Cardiac fibroblast (primary cell): ENCODE results near the gene PTPRN2.

Experiments
- DNase-seq, 2 donors: peaks; one replicate each; pipeline versions ENCODE4 v3.0.0 to v3.0.0-alpha.2; 2010; ENCODE audit warnings: low read depth in 2 of 2
- H3K4me3 ChIP-seq, 2 donors: replicated peaks in 1 of 2; 1 replicate in 1 of 2; 2 replicates in 1 of 2; pipeline ENCODE4 v1.5.1; 2011; ENCODE audit warnings: low read depth in 2 of 2, low read length in 2 of 2, mild to moderate bottlenecking in 2 of 2, moderate library complexity in 1 of 2
- TF ChIP-seq, protein P1 (sequence below): IDR thresholded peaks from one replicate; pipeline ENCODE4 v1.5.1; 2011; ENCODE audit warnings: low read depth, mild to moderate bottlenecking, low read length, inconsistent platforms

The PTPRN2 gene

DNA sequence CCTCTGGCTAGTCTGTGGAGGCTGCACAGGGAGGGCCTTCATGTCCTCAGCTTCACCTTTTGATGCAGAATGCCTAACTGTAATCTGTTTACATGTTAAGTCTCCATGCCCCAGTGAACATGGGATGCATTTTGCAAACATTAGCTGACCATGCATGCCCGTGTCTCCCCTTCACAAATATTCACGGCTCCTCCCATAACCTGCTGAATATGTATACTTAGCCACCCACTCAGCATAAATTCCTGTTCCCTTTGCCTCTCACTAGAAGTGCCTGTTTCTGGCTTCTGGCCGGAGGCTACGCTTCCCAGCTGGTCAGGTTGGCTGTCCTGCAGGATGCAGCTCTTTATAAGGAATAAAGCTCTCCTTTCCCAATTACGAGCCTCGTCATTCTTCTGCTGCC is 698.1 kb downstream of the PTPRN2 start:
- no peak for DNase-seq
- no peak overlapping the region for H3K4me3 ChIP-seq
- TF ChIP-seq, protein P1, sequence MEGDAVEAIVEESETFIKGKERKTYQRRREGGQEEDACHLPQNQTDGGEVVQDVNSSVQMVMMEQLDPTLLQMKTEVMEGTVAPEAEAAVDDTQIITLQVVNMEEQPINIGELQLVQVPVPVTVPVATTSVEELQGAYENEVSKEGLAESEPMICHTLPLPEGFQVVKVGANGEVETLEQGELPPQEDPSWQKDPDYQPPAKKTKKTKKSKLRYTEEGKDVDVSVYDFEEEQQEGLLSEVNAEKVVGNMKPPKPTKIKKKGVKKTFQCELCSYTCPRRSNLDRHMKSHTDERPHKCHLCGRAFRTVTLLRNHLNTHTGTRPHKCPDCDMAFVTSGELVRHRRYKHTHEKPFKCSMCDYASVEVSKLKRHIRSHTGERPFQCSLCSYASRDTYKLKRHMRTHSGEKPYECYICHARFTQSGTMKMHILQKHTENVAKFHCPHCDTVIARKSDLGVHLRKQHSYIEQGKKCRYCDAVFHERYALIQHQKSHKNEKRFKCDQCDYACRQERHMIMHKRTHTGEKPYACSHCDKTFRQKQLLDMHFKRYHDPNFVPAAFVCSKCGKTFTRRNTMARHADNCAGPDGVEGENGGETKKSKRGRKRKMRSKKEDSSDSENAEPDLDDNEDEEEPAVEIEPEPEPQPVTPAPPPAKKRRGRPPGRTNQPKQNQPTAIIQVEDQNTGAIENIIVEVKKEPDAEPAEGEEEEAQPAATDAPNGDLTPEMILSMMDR, result no peak

DNA sequence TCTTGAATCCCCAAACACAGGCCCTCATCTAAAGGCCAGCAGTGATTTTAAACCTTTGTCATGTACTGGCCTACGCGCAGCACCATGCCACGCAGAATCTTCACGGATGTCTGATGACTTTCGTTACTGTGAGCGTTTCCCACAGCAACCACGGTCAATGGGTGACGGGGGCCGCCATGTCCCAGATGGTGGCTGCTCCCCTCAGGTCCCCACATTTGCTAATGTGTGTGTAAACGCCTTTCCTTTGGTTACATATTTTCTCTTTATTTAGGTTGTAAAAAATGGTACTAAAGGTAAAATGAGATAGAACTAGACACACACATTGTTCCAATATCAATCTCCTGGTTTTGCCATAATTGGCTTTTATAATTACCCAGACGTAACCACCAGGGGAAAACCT is 699.0 kb downstream of the PTPRN2 start:
- no peak overlapping the region for H3K4me3 ChIP-seq
- TF ChIP-seq, protein P1, result no peak
- DNase-seq, result no peak

DNA sequence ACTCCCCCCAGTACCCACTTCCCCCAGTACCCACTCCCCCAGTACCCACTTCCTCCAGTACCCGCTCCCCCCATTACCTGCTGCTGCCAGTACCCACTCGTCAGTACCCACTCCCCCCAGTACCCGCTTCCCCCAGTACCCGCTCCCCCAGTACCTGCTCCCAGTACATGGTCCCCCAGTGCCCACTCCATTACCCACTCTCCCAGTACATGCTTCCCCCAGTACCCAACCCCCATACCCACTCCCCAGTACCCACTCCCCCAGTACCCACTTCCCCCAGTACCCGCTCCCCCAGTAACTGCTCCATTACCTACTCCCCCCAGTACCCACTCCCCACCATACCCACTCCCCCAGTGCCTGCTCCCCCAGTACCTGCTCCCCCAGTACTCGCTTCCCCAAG is 700.2 kb downstream of the PTPRN2 start:
- no peak for DNase-seq
- TF ChIP-seq, protein P1, result no peak
- H3K4me3 ChIP-seq, result no peak overlapping the region

DNA sequence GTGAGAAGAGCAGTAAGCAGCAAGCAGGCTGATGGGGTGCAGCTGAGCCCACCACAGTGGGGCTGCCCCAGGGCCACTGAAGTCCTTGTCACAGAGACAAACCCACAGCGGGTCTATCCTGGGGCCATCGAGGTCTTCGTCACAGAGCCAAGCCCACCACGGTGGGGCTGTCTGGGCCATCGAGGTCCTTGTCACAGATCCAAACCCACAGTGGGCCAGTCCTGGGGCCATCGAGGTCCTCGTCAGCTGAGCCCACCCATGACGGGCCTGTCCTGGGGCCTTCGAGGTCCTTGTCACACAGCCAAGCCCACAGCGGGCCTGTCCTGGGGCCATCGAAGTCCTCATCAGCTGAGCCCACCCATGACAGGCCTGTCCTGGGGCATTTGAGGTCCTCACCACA is 700.9 kb downstream of the PTPRN2 start:
- no peak overlapping the region for H3K4me3 ChIP-seq
- TF ChIP-seq, protein P1, result no peak
- DNase-seq, result no peak

DNA sequence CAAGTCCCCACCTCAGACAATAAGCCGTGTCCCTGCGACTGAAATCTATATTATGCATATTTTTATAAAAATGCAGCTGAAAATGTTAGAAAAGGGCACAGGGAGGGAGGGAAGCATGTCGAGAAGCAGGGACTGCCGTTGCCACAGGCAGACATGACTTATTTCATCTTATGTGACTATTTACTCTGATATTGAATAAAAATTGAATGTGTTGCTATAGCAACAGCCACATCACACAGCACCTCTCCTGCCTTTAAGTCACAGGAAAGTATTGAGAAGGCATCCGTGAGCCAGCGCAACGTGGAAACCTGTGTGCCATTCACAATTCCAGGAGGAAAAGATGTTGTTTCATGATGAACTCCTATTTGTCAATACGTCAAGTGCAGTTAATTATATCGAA is 701.4 kb downstream of the PTPRN2 start:
- H3K4me3 ChIP-seq, result no peak overlapping the region
- TF ChIP-seq, protein P1, result no peak
- no peak for DNase-seq

DNA sequence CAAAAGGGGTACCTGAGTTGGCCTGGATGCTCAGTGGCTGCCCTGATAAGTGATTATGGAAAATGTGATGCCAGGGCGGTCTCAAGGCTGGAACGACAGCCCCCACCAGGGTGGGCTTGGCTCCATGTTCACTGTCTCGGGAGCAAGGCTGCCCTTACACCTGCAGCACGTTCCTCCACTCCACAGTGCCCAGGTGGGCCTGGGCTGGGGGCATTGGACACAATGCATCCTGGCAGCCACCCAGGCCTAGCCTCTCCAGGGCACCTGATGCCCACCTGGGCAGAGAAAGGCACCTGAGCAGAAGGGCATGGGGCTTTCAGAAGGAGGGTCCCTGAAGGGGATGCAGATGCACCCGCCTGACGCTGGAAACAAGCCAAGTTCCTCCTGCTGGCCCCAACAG is 702.5 kb downstream of the PTPRN2 start:
- TF ChIP-seq, protein P1, result no peak
- no peak for DNase-seq
- no peak overlapping the region for H3K4me3 ChIP-seq

DNA sequence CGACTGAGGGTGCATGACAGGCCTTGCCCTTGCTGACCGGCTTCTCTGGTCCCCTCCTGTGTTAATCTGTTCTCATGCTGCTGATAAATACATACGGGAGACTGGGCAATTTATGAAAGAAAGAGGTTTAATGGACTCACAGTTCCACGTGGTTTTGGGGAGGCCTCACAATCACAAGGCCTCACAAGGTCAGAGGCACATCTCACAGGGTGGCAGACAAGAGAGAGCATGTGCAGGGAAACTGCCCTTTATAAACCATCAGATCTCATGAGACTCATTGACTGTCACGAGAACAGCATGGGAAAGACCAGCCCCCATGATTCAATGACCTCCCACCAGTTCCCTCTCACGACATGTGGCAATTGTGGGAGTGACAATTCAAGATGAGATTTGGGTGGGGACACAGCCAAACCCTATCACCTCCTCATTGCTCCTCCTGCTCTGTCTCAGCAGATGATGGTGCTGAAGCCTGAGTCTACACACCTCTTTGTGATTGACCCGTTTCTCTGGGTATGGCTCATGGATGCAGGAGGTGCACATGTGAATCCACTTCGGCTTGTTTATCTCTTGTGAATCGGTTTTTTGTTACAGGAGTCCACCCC is 703.1 kb downstream of the PTPRN2 start:
- TF ChIP-seq, protein P1, result no peak
- DNase-seq, result no peak

More for the DNA sequence above, 703.1 kb downstream of the PTPRN2 start:
- no peak overlapping the region for H3K4me3 ChIP-seq
